ENCODE results near the gene PDZK1IP1.

The PDZK1IP1 gene

GRCh38 chr1:47187926-47188250 is 1.9 kb downstream of the PDZK1IP1 start:
- H3K9ac ChIP-seq (ENCODE audit: low read length), result no peak overlapping the region
- no peak overlapping the region for H3K27ac ChIP-seq (ENCODE audit: low read length)
- no peaks in the 10 kb centered on the region for H3F3A ChIP-seq (ENCODE audit: insufficient read depth, low read length)
- H3K79me2 ChIP-seq (ENCODE audit: low read length), result no peaks in the 10 kb centered on the region
- TF ChIP-seq EZH2 (optimal IDR thresholded peaks at IDR 0.05; ENCODE audit: low read depth, low read length) (no peak), EZH2phosphoT487 (IDR thresholded peaks at IDR 0.05; ENCODE audit: low read length) (no peak)
- TF ChIP-seq, protein P1, sequence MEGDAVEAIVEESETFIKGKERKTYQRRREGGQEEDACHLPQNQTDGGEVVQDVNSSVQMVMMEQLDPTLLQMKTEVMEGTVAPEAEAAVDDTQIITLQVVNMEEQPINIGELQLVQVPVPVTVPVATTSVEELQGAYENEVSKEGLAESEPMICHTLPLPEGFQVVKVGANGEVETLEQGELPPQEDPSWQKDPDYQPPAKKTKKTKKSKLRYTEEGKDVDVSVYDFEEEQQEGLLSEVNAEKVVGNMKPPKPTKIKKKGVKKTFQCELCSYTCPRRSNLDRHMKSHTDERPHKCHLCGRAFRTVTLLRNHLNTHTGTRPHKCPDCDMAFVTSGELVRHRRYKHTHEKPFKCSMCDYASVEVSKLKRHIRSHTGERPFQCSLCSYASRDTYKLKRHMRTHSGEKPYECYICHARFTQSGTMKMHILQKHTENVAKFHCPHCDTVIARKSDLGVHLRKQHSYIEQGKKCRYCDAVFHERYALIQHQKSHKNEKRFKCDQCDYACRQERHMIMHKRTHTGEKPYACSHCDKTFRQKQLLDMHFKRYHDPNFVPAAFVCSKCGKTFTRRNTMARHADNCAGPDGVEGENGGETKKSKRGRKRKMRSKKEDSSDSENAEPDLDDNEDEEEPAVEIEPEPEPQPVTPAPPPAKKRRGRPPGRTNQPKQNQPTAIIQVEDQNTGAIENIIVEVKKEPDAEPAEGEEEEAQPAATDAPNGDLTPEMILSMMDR (IDR thresholded peaks at IDR 0.05; ENCODE audit: low read length), result no peak
- H3K4me2 ChIP-seq (ENCODE audit: low read depth, low read length), result no peak overlapping the region
- H3K36me3 ChIP-seq (replicated peaks; ENCODE audit: insufficient read depth, low read length), result no peaks in the 10 kb centered on the region
- DNase-seq, result no peak
- H3K27me3 ChIP-seq (replicated peaks; ENCODE audit: insufficient read depth, low read length), result peaks cover 8% of the 10 kb centered on the region; the same call in 1 of the 2 replicates
- H3K4me3 ChIP-seq (ENCODE audit: low read length), result no peak overlapping the region
- H3K9me3 ChIP-seq (replicated peaks; ENCODE audit: insufficient read depth, low read length), result no peaks in the 10 kb centered on the region
- H2AFZ ChIP-seq (ENCODE audit: low read length), result no peak overlapping the region
- H3K9me2 ChIP-seq (replicated peaks; ENCODE audit: insufficient read depth, low read length), result no peaks in the 10 kb centered on the region
- no peaks in the 10 kb centered on the region for H4K20me1 ChIP-seq (ENCODE audit: insufficient read depth, low read length)
- H3K4me1 ChIP-seq (ENCODE audit: low read length), result no peaks in the 10 kb centered on the region

DNA sequence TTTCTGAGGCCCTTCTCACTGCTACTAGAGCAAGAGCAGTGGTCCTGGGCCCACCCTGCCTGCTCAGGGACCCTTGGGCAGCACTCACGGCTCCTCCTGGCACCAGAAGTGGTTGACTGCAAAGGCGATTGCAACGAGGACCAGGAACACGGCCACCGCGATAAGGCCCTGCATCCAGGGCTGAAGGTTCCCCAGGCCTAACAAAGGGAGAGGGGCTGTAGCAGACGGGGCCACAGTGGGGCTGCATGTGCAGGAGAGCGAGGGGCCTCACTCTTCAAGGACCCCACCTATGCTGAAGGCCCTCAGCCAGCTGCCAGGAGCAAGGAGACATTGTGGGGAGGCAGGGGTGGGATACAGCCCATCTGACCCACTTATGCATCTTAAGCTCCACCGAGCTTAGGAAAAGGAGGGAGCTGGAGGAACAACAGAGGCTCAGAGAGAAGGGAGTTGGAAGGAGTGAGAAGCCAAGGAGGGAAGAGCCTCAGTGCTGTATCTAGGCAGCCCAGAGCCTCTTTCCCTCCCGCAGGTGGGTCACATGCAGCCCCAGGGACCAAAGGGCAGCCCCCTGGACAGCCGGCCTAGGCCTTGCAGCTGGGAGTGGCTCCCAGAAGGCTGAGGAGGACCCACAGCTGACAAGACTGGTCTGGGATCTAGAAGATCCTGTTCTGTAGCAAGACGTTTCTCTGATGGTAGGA is 2.5 kb downstream of the PDZK1IP1 start:
- Histone ChIP-seq H3K9me3 (replicated peaks; ENCODE audit: insufficient read depth, low read length) (no peaks in the 10 kb centered on the region), H3K4me1 (ENCODE audit: low read length) (no peaks in the 10 kb centered on the region), H3K27ac (ENCODE audit: low read length) (no peak overlapping the region), H3K9ac (ENCODE audit: low read length) (no peak overlapping the region), H4K20me1 (ENCODE audit: insufficient read depth, low read length) (no peaks in the 10 kb centered on the region), H3K9me2 (replicated peaks; ENCODE audit: insufficient read depth, low read length) (no peaks in the 10 kb centered on the region), H3K4me3 (ENCODE audit: low read length) (no peak overlapping the region), H3K79me2 (ENCODE audit: low read length) (no peaks in the 10 kb centered on the region), H2AFZ (ENCODE audit: low read length) (no peak overlapping the region), H3F3A (ENCODE audit: insufficient read depth, low read length) (no peaks in the 10 kb centered on the region), H3K27me3 (replicated peaks; ENCODE audit: insufficient read depth, low read length) (peaks cover 13% of the 10 kb centered on the region; the same call in 1 of the 2 replicates), H3K36me3 (replicated peaks; ENCODE audit: insufficient read depth, low read length) (no peaks in the 10 kb centered on the region), H3K4me2 (ENCODE audit: low read depth, low read length) (no peak overlapping the region)
- TF ChIP-seq EZH2 (optimal IDR thresholded peaks at IDR 0.05; ENCODE audit: low read depth, low read length) (no peak), EZH2phosphoT487 (IDR thresholded peaks at IDR 0.05; ENCODE audit: low read length) (no peak)
- TF ChIP-seq, protein P1 (IDR thresholded peaks at IDR 0.05; ENCODE audit: low read length), result no peak
- no peak for DNase-seq

DNA sequence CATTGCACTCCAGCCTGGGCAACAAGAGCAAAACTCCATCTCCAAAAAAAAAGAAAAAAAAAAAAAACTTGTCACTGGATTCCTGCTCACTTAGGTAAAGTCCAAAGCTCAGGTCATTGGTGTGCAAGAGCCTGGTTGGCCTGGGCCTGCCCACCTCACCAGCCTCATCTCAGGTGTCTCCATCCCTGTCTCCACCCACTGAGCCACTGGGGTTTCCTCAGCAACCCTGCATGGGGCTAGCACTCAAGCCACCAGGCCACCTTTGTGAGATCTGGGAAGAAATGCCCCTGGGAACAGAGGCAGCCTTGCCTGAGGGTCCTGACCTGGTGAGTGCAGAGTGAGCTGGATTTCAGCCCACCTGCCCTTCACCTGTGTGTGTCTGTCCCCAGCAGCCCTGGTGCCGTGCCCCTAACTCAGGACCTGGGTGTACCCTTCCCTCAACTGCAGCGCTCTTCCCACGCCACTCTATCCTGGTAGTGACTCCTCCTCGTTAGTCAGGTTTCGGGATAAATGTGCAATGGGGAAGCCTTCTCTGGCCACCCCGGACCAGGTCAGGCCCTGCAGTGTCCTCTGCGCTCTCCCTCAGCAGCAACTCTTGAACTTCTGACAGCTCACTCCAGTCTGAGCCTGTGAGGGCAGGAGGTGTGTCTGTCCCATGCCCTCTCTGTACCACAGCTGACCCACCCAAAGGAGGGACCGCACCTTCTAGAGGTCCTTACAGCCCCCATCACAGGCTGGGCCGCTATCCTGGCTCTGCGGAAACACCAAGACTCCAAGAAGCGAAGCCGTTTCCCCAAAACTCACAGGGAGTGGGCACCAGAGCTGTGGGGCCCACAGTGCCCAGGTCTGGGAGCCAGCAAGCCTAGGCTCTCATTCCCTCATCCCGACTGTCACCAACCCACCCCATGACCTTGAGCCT is 3.3 kb downstream of the PDZK1IP1 start:
- H3K4me1 ChIP-seq (ENCODE audit: low read length), result no peaks in the 10 kb centered on the region
- H3K4me3 ChIP-seq (ENCODE audit: low read length), result no peak overlapping the region
- no peak overlapping the region for H3K4me2 ChIP-seq (ENCODE audit: low read depth, low read length)
- no peak overlapping the region for H3K9ac ChIP-seq (ENCODE audit: low read length)
- peaks cover 15% of the 10 kb centered on the region; the same call in 1 of the 2 replicates for H3K27me3 ChIP-seq (replicated peaks; ENCODE audit: insufficient read depth, low read length)
- H4K20me1 ChIP-seq (ENCODE audit: insufficient read depth, low read length), result no peaks in the 10 kb centered on the region
- no peaks in the 10 kb centered on the region for H3K9me3 ChIP-seq (replicated peaks; ENCODE audit: insufficient read depth, low read length)
- no peak overlapping the region for H3K27ac ChIP-seq (ENCODE audit: low read length)
- no peaks in the 10 kb centered on the region for H3K36me3 ChIP-seq (replicated peaks; ENCODE audit: insufficient read depth, low read length)
- no peak overlapping the region for H2AFZ ChIP-seq (ENCODE audit: low read length)
- no peaks in the 10 kb centered on the region for H3F3A ChIP-seq (ENCODE audit: insufficient read depth, low read length)
- TF ChIP-seq EZH2 (optimal IDR thresholded peaks at IDR 0.05; ENCODE audit: low read depth, low read length) (no peak), EZH2phosphoT487 (IDR thresholded peaks at IDR 0.05; ENCODE audit: low read length) (no peak)
- TF ChIP-seq, protein P1 (IDR thresholded peaks at IDR 0.05; ENCODE audit: low read length), result no peak
- DNase-seq, result no peak
- no peaks in the 10 kb centered on the region for H3K9me2 ChIP-seq (replicated peaks; ENCODE audit: insufficient read depth, low read length)
- H3K79me2 ChIP-seq (ENCODE audit: low read length), result no peaks in the 10 kb centered on the region
